Endometrial microvascular endothelial cells (primary cell): ENCODE measurements around the gene TOR2A. TPM values are rescaled to one million over a fixed set of nuclear protein-coding genes. Genes with fewer than 3 reads are reported as not detected.

Experiments
- in situ Hi-C: cut with HindIII; loops from 2 replicates; pipeline ENCODE4 v1.10.0; 2017; ENCODE audit warnings: low sequenced_read_pairs, low pct_unique_long_range_greater_than_20kb; ENCODE audit errors: inconsistent ontology term
- total RNA-seq: library from RNA; depleted of rRNA; stranded (reverse); fragments of >200 nt; gene quantifications from one replicate; pipeline ENCODE4 v1.2.3, GENCODE V29; 2015; ENCODE audit errors: inconsistent ontology term

Gene TOR2A
- total RNA-seq, 1 donor from 2014 or later, result 26.4 TPM

DNA sequence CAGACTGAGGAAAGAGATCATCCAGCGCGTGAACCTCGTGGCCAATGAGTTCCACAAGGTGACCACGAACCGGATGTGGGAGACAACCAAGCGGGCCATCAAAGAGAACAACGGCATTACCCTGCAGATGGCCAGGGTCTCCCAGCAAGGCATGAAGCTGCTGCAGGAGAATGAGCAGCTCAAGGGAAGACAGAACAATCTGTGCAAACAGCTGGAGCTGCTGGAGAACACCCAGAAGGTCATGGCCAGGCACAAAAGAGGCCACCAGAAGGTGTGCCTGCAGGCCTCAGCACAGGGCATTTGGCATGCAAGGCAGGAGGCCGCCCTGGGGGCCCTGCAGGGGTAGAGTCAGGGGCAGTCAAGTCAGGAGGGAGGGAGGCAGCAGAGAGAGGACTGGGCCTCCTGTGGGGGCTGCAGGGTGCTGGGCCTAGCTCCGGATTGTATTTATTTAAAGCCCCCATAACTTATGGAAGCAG, 23.8 kb downstream of the TOR2A start:
- in situ Hi-C loops, result no loop called here

- in situ Hi-C loops, result no loop called here
Measured at GRCh38 chr9:127710204-127710783, 24.8 kb downstream of the TOR2A start.

DNA sequence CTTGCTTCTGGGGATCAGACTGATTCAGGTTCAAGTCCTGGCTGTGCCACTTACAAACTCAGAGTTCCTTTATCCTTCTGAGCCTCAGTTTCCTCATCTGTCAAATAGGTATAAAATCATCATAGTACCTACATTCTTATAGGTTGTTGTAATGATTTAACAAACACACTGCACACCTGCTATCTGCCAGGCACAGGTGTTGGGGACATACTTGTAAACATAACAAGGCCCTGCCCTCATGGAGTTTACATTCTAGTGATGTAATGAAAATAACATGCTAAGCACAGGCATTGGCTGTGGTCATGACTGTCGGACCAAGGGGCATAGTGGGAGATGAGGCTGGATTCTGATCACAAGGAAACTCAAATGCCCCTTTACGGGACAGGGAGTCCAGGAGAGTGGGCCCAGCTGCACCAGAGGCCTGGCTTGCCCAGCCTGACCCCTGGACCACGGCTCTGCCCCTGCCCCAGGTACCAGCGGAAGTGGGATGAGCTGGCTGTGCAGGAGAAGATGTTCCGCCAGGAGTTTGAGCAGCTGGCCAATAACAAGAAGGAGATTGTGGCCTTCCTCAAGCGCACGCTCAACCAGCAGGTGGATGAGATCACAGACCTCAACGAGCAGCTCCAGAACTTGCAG, 26.0 kb downstream of the TOR2A start:
- in situ Hi-C loops, result no loop called here

- in situ Hi-C loops, result no loop called here
Measured at GRCh38 chr9:127707766-127708165, 27.3 kb downstream of the TOR2A start.

DNA sequence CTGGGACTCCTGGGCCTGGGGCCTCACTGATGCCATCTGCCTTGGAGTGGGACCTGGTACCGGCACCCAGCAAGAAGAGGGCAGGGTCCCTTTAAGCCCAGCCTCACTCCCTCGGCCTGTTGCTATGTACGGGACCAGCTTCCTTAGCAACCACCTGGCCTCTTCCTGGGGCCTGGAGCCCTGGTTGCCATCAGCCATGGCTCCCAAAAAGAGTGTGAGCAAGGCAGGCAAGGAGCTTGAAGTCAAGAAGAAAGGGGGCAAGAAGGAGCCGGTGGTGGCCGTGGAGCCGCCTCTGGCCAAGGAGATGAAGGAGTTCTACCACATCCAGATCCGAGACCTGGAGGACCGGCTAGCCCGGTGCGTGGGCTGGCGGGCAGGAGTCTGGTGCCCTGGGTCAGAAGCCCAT, 28.3 kb downstream of the TOR2A start, which contains the start of gene CFAP157:
Gene CFAP157 (plus strand): TSS at position 153 of the 406 bp plus-strand sequence. CDS start 44 bp downstream, at position 197.
- in situ Hi-C loops, result no loop called here

- in situ Hi-C loops, result no loop called here
Measured at GRCh38 chr9:127705577-127706379, 29.3 kb downstream of the TOR2A start.

GRCh38 chr9:127703289-127703946, 31.7 kb downstream of the TOR2A start:
- in situ Hi-C loops, result no loop called here

GRCh38 chr9:127700594-127701255, 34.4 kb downstream of the TOR2A start:
- in situ Hi-C loops, result no loop called here

DNA sequence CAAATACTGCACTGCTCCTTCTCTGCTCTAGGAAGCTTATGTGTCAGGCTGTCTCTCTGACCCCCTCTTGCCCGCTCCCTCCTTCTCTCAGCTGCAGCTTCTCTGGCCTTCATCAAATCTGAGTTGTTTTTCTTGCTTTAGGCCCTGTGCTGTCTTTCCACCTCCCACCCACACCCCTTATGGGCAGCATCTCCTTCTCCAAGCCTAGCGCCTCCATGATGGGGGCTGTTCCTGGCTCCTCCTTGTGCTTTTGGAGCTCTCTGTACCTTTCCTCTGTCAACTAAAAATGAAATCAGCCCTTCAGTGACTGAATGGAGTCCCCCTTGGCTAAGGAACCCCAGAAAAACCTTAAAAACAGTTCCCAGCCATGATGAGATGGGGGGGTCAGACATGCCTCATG, 35.0 kb downstream of the TOR2A start:
- in situ Hi-C loops, result no loop called here

DNA sequence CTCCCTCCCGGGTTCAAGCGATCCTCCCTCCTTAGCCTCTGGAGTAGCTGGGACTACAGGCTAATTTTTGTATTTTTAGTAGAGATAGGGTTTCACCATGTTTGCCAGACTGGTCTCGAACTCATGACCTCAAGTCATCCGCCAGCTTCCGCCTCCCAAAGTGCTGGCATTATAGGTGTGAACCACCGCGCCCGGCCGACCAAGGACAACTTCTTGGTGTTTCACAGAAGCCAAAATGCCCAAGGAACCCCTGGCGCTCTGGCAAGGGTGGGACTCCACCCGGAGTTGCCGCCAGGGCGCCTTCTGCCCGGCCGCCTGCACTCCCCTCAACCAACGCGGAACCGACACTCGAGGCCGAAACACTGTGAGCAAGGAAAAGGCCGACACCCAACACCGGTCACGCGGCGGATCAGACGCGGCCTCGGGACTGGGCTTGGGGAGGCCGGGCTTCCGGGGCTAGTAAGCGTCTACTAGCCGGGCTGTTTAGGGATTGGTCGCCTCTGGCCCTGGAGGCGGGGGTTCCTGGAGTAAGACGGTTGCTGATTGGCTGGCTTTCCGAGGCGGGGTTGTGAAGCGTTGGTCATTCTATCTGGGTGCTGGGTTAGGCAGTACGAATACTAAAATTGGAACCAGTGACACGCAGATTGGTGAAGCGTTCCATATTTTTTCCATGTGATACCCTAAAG, 36.0 kb downstream of the TOR2A start:
- in situ Hi-C loops, result no loop called here

DNA sequence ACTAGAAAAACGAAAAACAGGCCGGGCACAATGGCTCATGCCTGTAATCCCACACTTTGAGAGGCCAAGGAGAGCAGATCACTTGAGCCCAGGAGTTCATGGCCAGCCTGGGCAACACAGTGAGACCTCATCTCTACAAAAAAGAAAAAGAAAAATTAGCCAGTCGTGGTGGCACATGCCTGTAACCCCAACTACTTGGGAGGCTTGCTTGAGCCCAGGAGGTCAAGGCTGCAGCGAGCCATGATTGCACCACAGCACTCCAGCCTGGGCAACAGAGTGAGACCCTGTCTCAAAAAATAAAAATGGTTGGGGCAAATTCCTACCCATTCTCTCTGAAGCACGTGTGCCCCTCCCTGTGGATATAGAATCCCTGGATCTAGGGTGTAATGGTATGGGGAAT, 36.7 kb downstream of the TOR2A start:
- in situ Hi-C loops, result no loop called here

- in situ Hi-C loops, result no loop called here
Measured at GRCh38 chr9:127697575-127697974, 37.5 kb downstream of the TOR2A start.

DNA sequence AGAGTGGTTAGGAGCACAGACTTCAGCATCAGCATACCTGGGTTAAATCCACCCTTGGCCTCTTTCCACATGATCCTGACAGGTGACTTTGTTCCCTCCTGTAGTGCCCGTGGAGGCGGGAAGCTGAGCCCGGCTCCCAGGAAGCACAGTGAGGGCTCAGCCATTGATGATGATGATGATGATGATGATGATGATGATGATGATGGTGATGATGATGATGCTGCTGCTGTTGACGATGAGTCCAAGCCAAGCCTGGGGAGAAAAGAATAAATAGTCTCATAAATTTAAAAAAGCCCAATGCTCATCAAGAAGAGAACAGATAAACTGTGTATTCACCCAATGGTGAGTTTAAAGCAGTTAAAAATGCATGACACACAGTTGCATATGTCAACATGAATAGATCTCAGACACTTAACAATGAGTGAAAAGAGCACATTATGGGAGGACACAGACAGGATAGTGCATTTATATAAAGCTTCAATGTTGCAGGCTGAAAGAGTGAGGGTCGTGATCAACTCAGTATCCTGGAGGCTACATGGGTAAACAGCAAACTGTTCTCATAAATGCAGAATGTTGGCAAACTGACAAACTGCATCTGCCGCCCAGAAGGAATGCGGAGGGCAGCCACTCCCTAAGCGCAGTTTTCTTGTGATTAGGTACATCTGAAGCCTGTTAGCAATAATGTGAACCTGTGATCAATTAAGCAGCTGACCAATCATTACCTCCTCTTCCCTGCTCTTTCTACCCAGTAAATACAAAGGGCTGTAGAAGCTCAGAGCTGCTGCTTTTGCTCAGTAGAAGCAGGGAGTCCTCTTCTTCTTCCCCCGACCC, 40.0 kb downstream of the TOR2A start:
- in situ Hi-C loops, result no loop called here

GRCh38 chr9:127693697-127694096, 41.4 kb downstream of the TOR2A start:
- in situ Hi-C loops, result no loop called here

DNA sequence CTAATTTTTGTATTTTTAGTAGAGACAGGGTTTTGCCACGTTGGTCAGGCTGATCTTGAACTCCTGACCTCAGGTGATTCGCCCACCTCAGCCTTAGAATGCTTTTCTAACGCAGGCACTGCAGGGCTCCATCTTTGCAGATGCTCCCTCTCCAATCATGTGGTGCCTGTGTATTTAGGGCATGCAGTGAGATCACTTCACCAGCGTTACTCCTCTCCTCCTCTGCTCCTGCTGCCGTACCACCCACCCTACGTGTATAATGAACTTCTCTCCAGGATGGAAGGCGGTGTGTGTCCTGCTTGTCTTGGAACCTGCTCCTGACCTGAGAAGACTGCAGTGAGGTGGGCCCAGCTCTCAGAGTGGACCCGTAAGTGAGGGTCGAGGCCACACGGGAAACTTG, 42.0 kb downstream of the TOR2A start:
- in situ Hi-C loops, result no loop called here

DNA sequence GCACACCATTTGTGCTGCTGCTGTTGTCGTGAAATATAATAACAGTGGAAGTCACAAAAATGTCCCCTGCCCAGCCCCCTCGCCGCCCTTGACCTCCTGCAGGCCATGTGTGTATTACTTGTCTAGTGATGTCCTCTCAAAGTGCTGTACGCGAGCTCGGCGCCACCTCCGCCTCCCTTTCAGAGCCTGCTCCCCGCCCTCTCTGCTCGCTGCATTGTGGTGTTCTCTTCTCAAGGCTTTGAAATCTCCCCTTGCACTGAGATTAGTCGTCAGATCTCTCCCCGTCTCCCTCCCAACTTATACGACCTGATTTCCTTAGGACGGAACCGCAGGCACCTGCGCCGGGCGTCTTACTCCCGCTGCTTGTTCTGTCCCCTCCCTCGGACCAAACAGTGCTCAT, 43.0 kb downstream of the TOR2A start:
- in situ Hi-C loops, result no loop called here

GRCh38 chr9:127690735-127691134, 44.4 kb downstream of the TOR2A start:
- in situ Hi-C loops, result no loop called here
